Daoy (cell line): ENCODE measurements around the gene SLC4A1. TPM values are rescaled to one million over a fixed set of nuclear protein-coding genes. Genes with fewer than 3 reads are reported as not detected.

ENCODE experiments used
- DNase-seq: peaks from one replicate; pipeline ENCODE4 v3.0.0-alpha.2; 2015; ENCODE audit warnings: low read depth
- total RNA-seq: library from RNA; depleted of rRNA; stranded (reverse); fragments of >200 nt; shearing (Covaris generic); gene quantifications from 2 replicates; pipeline ENCODE4 v1.2.3, GENCODE V29; 2014

SLC4A1 gene
- total RNA-seq, 1 experiment from 2014 or later = not detected

GRCh38 chr17:44283344-44284023 lies 15.5 kb upstream of the SLC4A1 start:
- DNase-seq = no peak

DNA sequence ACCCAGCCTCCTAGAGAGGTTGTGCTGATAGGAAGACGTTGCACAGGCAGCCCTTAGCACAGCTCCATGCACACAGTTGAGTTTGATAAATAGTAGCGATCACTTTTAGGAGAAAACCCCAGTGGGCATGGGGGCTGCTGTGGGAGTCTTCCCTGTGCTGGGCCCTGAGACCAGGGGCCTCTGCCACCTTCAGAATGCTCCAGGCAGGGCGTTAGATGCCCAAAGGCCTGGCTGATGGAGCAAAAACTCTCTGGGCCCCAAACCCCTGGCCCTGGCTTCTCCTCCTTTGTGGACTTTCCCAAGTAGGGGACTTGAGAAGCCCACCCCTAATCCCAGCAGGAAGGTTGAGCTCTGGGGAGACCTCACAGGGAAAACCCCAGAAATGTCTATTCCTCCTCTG lies 14.3 kb upstream of the SLC4A1 start:
- DNase-seq = no peak

DNA sequence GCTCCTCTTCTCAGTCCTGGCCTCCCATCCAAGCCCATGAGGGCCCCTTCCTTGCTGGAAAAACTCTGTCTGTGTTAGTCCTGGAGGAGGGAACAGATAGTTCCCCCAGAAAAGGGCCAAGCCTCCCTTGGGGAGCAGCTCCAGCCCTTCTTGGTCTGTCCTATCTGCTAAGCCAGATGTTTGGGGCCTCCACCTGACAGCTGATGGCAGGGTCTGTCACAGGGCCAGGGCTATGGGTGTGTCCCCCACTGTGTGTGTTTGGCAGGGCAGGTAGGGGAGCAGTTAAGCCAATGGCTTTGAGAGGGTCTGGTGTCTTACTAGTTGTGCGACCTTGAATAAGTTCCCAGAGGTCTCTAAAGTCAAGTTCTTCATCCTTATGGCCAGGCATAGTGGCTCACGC lies 13.6 kb upstream of the SLC4A1 start:
- DNase-seq = no peak

DNA sequence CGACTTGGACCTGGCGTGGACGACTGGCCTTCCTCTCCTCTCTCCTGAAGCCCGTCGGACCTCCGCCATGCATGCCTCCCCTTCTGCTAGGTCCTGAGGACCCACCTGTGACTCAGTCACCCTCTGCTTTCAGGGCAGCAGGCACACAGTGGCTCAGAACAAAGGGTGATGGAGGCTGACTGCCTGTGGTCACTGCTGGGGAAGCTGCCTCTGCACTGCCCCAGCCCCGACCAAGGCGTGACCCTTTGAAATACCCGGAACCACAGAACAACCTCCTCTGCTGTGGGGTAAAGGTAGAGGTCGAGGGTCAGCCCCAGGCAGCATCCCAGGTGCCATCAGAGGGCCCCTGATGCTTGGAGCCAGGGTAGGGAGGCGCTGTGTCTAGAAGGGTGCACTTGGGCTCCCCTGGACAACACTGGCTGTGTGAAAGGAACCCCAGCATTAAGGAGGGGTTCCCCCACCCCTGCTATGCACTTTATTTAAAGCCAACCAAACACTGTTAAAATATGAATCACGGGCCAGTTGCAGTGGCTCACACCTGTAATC lies 12.5 kb upstream of the SLC4A1 start:
- no peak for DNase-seq

DNA sequence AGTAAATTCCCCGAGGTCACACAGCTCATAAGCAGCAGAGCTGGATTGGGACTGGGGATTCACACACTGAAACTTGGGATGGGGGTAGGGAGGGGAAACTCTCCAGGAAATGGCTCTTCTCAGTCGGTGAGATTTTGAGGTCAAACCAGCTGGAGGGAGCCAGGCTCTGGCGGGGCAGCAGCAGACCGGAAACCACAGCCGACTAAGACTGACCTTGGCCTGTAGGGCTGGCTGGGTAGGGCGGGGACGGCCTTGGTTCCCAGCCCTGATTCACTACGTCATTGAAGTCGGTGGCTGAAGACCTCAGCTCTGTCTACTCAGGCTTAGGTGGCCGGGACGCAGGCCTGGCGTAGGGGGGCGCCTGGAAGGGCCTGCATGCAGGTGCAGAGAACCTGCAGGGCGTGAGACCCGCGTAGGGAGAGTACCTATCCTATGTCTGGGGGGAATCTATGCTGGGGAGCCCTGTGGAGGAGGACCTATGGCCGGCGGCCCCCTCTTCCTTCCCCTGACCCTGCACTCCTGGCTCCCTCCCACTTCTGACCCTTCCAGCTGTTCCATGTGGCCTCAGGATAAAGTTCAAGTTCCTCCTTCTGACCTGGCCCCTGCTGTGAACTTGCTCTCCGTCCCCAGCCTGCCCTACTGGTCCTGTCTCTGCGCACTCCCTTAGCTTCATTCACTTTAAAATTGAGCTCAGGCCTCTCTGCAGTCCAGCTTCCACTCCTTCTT lies 11.9 kb upstream of the SLC4A1 start:
- DNase-seq = peak; percentile 90

DNA sequence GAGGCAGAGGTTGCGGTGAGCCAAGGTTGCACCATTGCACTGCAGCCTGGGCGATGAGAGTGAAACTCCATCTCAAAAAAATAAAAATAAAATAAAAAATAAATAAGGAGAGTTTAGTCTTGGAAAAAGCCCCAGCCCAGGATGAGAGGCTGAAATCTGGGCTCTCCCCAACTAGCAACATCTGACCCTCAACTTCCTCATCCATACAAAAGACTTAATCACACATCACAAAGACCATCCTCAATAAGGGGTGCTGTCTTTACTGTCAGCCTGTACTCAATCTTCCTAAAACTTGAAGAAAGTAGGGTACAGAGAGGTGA lies 11.4 kb upstream of the SLC4A1 start:
- no peak for DNase-seq

DNA sequence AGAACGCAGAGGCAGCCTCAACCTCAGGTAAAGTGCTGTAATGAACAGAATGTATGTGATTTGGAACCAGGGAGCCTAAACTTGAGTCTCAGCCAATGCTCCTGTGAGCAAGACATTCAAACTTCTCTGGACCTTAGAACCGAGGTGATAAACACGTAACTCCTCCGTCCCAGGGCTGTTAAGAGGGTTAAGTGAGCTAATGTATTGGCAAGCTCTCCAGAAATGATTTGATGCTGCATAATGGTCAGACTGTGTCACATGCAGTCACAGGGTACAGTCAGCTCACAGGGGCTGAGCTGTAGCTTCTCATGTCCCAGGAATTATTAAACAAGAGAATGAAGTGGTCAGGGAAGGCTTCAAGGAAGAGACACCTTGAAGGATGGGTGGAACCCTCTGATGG lies 10.0 kb upstream of the SLC4A1 start:
- DNase-seq = no peak

GRCh38 chr17:44273607-44274006 lies 5.7 kb upstream of the SLC4A1 start:
- no peak for DNase-seq

DNA sequence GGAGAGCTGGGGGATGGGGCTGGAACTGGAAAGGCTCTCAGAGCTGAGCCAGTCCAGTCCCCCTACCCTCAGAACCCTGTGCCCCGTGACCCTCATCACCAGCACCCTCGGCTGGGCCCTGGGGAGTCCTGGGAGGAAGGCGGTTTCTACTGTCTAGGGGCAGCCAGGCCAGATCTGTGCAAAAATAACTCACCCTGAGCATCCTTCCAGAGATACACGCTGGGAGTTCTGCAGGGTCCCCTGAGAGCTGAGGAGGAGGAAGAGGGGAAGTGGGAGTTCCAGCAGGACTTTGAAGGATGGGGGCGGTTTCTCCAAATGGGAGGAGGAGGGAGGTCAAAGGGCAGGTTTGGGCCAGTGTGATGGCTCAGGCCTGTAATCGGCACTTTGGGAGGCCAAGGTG lies 5.0 kb upstream of the SLC4A1 start:
- no peak for DNase-seq

- DNase-seq = no peak
Observed at GRCh38 chr17:44272321-44272951, 4.5 kb upstream of the SLC4A1 start.

DNA sequence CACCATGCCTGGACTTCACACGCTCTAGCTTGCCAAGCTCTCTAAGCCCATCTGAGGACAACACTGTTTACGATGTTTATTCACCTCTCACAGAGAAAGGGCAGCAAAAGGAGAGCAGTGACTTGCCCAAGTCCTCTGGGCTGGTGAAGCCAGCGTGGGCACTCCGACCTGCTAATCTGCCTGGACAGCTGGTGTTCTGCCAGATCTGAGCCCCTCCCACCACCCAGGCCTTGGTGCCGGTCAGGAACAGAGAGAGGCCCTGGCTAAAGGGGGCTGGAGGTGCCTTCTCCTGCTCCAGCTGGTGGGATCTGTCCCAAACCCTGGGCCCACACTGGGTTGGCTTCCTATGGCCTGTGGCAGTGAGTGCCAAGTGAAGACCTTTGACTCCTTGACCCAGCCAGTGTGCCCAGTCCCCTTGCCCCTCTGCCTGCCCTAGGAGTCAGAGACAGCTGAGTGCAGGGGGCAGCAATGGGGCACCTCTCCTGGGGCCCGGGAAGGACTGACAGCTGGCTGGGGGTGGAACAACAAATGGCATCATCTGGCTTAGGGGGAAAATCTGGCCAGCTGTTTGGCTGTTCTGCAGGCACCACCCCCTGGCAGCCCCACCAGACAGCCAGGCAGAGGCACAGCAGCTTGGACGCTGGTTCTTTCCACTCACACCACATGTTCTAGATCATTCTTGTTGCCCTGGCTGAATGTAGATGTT lies 1.8 kb upstream of the SLC4A1 start:
- no peak for DNase-seq

DNA sequence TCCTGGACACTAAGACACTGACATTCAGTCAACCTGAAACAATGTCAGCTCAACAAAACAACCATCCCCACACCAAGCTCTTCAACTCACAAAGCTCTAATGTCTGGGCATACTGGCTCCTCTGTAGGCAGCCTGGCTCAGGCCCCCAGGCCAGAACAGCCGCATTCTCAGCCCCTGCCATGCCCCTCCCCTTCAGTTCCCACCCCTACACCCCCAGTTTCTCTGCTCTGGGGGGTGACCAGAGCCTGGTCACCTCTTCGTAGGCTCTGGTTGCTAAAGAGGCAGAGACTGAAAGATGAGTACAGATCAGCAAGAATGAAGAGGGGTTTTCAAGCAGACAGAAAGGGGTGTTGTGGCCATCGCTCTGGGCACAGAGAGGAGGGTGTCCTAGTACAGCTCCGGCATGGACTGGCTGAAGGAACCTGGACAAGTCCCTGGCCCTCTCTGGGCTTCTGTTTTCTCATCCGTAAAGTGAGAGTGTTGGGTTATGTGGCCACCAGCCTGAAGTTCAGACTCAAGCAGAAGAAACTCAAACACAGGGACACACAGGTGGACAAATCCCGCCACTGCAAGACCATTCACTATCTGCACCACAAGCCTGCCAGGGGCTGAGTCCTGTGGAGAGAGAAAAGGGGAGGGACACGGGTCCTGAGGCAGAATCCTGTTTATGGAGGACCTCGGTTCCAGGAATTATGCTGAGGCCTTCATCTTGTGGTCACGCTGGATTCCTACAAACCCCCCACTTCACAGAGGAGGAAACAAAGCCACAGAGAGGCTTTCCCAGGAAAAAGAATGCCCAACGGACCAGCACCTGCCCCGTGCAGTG lies 987 bp upstream of the SLC4A1 start:
- no peak for DNase-seq

GRCh38 chr17:44267165-44267455 lies 825 bp downstream of the SLC4A1 start:
- no peak for DNase-seq

DNA sequence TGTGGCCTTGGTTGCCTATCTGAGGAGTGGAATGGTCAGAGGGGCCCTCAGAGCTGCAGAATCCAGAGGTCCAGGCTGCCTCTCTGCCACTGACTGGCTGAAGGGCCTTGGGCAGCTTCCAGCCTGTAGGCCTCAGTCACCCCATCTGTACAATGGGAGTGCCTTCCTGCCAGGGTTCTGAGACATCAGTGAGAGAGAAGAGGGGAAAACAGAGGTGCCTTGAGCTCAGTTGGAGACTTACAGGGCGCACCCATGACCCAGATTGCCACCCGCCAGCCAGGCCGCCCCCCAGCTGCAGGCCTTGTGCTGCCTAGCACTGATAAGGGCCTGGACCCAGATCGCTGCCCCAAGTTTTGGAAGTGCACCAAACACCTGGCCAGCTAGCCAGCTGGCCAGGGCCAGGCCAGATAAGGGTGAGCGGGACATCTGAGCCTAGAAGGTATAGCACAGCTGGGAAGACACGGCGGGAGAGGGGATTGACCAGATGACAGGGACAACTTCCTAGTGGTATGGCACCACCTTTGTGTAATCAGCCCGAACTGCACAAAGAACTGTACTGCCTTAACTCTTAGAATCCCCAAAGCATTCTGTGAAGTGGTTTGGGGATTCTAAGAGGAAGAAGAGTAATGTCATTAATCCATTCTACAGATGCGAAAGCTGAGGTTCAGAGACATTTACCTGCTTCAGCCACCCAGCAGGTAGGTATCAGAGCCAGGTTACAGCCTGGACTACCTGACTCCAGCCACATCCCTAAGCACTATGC lies 1.4 kb downstream of the SLC4A1 start:
- no peak for DNase-seq

DNA sequence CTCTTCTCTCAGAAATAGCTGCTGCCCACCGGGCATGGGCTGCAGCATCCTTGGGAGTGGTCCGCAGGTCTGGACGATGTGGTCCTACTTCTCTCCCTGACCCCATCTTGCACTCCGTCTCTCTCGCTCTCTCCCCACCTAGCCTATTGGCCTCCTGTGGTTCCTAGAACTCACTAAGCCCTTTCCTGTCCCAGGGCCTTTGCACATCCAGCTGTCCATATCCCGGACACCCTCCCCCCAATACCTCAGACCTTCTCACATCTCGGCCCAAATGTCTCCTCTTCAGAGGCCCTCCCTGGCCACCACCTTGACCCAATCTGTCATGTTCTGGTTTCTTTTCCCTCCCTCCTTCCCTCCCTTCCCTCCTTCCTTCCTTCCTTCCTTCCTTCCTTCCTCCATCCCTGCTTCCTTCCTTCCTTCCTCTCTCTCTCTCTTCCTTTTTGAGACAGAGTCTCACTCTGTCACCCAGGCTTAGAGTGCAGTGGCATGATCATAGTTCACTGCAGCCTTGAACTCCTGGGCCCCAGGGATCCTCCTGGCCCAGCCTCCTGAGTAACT lies 4.5 kb downstream of the SLC4A1 start:
- DNase-seq = no peak

DNA sequence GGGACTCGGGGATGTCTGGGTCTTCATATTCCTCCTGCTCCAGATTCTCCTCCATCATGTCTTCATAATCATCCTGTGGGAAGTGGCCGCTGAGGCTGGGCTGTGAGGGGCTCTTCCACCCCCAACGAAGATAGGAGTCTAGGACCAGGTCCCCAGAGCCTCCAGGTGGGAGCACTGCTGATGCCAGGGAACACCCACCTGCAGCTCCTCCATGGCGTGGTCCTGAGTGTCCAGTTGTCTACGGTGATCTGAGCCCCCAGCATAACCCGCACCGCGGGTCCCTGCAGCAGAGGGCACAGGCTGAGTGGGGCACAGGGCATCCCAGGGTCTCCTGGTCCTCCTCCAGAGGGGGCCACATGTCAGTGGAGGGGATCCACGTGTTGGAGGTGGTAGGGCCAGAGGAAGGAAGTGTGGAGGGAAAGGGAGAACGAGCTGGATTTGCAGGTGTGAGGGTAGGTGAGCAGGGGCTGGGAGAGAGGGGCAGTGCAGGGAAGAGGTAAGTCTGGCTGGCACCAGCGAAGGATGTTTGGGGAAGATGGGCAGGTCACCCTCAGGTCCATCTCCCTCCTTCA lies 5.2 kb downstream of the SLC4A1 start:
- no peak for DNase-seq

DNA sequence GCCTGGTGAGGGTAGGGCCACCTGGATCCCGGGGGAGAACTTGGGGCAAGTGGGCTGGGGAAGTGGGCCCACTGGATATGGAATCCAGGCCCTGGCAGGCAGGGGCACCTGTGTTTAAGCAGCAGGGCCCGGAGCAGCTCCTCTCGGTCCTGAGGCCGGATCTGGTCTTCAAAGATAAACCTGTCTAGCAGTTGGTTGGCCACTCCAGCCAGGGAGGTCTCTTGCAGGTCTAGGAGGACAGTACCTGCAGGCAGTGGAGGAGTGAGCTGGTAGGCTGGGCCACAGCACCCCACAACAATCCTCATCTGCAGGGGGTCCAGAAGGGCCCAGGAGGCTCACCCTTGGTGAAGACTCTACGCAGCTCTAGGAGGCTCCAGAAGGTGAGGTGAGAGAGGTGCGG lies 7.6 kb downstream of the SLC4A1 start:
- no peak for DNase-seq

DNA sequence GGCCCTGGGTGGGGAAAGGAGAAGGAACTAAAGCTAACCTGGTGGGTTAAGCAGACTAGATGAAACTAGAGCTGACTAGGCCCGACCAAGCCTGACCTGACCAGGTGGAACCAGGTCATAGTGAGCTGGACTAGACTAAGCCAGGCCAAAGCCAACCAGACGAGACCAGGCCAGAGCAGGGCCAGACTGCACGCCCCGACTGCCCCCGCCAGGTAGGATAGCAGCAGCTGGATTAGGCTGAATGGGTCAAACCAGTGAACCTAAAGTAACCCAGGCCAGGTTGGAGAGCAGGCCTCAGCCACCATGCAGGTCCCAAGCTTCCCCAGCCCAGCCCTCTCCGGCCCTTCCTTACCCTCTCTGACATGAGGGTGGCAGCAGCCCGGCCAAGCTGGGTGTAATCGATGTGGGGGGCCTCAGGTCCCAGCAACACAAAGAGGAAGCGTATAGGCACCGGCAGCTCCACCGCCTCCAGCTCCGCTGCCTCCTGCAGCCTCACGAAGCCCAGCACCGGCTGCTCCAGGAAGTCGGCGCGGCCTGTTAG lies 9.1 kb downstream of the SLC4A1 start:
- DNase-seq = no peak

DNA sequence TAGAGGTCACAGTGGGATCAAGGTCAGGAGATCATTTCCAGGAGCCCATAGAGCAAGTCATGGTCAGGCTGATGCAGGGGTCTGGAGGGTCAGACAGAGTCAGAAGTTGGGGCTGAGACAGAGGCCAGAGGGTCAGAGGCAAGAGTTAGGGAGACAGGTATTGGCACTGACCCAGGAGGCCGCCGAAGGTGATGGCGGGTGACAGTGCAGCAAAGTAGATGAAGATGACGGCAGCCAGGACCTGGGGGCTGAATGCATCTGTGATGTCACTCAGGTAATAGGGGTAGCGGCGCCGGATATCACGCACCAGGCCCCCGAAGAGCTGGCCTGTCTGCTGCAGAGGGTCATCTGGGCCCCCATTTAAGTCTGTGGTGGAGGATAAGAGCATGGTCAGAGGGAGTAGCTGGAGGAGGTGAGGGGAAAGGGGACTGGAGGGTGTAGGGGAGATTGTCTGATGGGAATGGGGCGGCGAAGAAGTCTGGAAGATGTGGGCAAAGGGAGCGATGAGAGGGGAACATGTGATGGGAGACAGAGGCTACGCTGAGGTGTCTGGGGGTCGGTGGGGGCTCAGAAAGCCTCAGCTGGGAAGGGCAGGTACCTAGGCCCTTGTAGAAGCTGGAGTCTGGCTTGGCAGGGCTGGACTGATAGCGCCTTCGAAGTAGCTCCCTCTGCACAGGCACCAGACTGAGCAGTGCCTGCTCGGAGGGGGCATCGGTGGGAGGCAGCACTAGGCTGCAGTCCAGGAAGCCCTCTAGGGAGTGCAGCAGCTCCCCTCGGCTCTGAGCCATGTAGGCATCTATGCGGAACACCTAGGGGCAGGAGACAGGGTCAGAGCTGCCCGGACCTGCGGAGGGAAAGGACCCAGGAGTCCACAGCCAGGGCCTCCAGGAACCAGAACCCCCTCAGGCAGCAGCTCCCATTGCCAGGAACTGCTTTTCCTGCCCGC lies 9.8 kb downstream of the SLC4A1 start:
- no peak for DNase-seq
